Fibroblast of lung (primary cell): ENCODE measurements around the gene ITGB1BP2.
"Not testable (repeated sequence)": the region's sequence is repeated elsewhere in the genome, so short reads cannot be mapped to it uniquely, and the experiment has no call there.

Experiments used
- EZH2 ChIP-seq: IDR thresholded peaks from 2 replicates; pipeline ENCODE4 v1.5.1; 2012; ENCODE audit warnings: low read length, control low read depth, mild to moderate bottlenecking; ENCODE audit errors: missing control alignments
- TF ChIP-seq, protein P1 (sequence below), 2 donors: IDR thresholded peaks in 1 of 2; conservative IDR thresholded peaks in 1 of 2; 1 replicate in 1 of 2; 2 replicates in 1 of 2; pipeline ENCODE4 v1.5.1; 2011 to 2012; ENCODE audit warnings: low read length in 2 of 2, control low read depth in 1 of 2, inconsistent platforms in 1 of 2, low read depth in 1 of 2, mild to moderate bottlenecking in 1 of 2

DNA sequence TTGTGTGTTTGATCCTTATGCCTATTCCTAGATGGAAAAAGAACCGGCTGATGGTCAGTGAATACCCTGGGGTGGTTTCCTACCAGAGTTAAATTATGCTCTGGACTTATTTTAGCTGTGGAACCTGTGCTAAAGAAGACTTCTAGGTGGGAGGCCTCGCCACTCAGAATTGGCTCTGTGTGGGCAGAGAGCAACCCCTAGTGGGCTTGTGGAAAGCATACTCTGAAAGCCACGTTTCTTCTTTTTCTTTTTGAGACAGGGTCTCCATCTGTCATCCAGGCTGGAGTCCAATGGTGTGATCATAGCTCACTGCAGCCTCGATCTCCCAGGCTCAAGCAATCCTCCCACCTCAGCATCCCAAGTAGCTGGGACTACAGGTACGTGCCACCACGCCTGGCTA is 48.3 kb downstream of the ITGB1BP2 start:
- TF ChIP-seq, protein P1, sequence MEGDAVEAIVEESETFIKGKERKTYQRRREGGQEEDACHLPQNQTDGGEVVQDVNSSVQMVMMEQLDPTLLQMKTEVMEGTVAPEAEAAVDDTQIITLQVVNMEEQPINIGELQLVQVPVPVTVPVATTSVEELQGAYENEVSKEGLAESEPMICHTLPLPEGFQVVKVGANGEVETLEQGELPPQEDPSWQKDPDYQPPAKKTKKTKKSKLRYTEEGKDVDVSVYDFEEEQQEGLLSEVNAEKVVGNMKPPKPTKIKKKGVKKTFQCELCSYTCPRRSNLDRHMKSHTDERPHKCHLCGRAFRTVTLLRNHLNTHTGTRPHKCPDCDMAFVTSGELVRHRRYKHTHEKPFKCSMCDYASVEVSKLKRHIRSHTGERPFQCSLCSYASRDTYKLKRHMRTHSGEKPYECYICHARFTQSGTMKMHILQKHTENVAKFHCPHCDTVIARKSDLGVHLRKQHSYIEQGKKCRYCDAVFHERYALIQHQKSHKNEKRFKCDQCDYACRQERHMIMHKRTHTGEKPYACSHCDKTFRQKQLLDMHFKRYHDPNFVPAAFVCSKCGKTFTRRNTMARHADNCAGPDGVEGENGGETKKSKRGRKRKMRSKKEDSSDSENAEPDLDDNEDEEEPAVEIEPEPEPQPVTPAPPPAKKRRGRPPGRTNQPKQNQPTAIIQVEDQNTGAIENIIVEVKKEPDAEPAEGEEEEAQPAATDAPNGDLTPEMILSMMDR (conservative IDR thresholded peaks at IDR 0.05 in 1 of 2, IDR thresholded peaks at IDR 0.05 in 1 of 2; ENCODE audit: low read depth in 1 of 2, low read length in 2 of 2) = not testable (repeated sequence)
- not testable (repeated sequence) for TF ChIP-seq EZH2
